Muscle of leg (tissue), 11 donors: ENCODE measurements around the gene MMP15. TPM values are rescaled to one million over a fixed set of nuclear protein-coding genes. Genes with fewer than 3 reads are reported as not detected.

ENCODE experiments used
- DNase-seq: peaks from one replicate; pipeline ENCODE4 v3.0.0; 2013
- H3K27ac ChIP-seq: one replicate; pipeline ENCODE4 v1.5.1; 2013; ENCODE audit warnings: mild to moderate bottlenecking, low read length, control low read depth
- H3K27me3 ChIP-seq: one replicate; pipeline ENCODE4 v1.6.1; 2013; ENCODE audit warnings: low read length; ENCODE audit not compliant: control insufficient read depth, insufficient read depth
- H3K36me3 ChIP-seq: one replicate; pipeline ENCODE4 v1.6.1; 2013; ENCODE audit warnings: low read length; ENCODE audit not compliant: control insufficient read depth, insufficient read depth
- H3K4me1 ChIP-seq: one replicate; pipeline ENCODE4 v1.6.1; 2013; ENCODE audit warnings: low read length; ENCODE audit not compliant: control insufficient read depth, insufficient read depth
- H3K4me3 ChIP-seq: one replicate; pipeline ENCODE4 v1.5.1; 2013; ENCODE audit warnings: low read length, control low read depth
- H3K9me3 ChIP-seq: replicated peaks from 2 replicates; pipeline ENCODE4 v1.6.1; 2013; ENCODE audit warnings: low read depth, low read length; ENCODE audit not compliant: control insufficient read depth
- WGBS: methylation state at CpG from one replicate; pipeline ENCODE4 v1.1.5; 2013; ENCODE audit warnings: missing lambda C conversion rate; ENCODE audit not compliant: insufficient coverage; 5-methylcytosine and 5-hydroxymethylcytosine counted together
- polyA plus RNA-seq, 8 donors: library from polyadenylated mRNA; unstranded; fragments of 120-200 nt; gene quantifications; one replicate each; pipeline versions ENCODE4 v1.2.1 to v1.2.3, GENCODE V29; 2013; ENCODE audit warnings: inconsistent platforms in 1 of 8, low replicate concordance in 1 of 8; ENCODE audit not compliant: insufficient read length in 8 of 8, insufficient read depth in 1 of 8
- total RNA-seq: library from RNA; stranded (reverse); fragments of 120-200 nt; gene quantifications from one replicate; pipeline ENCODE4 v1.2.4, GENCODE V29; 2013

Gene MMP15
- total and polyA plus RNA-seq, 9 donors: 15.0 to 37.1 (median 31.2) TPM

DNA sequence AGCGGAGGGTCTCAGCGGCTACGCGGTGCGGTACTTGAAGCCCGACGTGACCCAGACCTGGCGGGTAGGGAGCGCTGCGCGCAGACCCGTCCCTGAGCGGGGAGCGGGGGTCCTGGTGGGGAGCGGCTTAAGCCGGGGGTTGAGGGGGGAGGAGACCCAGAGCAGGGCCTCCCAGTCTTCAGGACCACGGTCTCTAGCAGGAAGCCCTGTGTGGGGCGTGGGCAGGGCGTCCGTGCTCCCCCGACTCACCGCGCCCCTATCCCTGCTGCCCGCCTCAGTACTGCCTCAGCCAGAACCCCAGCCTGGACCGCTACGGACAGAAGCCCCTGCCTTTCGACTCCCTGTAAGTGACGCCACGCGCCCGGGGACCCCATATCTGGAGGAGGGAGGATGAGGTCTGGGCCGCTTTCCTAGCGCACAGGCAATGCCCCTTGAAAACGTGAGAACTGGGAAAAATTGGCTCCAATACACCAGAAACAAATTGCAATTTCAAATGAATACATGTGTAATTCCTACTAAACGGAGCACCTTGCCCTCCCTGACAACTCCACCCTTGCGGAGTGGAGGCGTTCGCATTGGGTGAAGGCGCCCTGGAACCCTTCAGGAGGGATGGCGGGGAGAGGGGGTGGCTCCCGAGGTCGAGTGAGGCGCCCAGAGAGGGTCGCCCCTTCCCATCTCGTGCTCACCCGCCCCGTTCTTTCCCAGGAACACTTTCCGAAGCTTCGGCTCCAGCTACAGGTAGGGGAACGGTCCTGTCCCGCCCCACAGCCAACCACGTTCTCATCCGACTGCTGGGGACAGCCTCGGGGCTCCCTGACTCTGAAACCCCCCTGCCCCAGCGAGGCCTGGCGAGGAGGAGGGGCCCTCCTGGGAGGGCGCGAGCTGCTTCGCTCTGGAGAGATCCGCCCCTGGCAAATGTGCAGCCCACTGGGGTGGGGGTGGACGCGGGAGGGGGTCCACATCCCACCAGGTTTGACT is 40.1 kb upstream of the MMP15 start:
- H3K27me3 ChIP-seq: peaks cover 43% of the 10 kb centered on the region
- H3K4me3 ChIP-seq: peak overlapping the region; percentile 33
- WGBS: 2% methylated on average over 20 of the region's 62 CpGs
- peaks cover 11% of the 10 kb centered on the region for H3K4me1 ChIP-seq
- no peak overlapping the region for H3K27ac ChIP-seq
- H3K9me3 ChIP-seq: no peaks in the 10 kb centered on the region
- DNase-seq: no peak
- H3K36me3 ChIP-seq: no peaks in the 10 kb centered on the region

DNA sequence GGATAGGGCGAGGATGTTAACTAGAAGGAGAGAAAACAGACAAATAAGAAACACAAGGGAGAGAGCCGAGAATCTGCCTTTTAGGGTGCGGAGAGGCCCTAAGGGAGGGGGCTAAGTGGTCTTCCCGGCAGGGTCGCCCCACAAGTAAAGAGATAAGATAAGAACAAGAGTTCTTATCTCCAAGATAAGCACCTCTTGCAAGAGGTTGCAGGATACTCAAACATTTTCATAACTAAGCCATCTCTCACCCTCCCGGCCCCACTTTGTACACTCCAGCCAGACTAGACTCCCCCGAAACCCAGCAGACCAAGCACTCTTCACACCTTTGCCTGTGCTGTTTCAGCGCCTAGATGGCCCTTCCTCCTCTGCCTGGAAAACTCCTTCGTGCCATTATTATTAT is 39.4 kb upstream of the MMP15 start:
- no peaks in the 10 kb centered on the region for H3K36me3 ChIP-seq
- no peak overlapping the region for H3K27ac ChIP-seq
- no peaks in the 10 kb centered on the region for H3K9me3 ChIP-seq
- DNase-seq: no peak
- peaks cover 11% of the 10 kb centered on the region for H3K4me1 ChIP-seq
- H3K4me3 ChIP-seq: no peak overlapping the region
- 39% methylated on average over 3 of the region's 9 CpGs for WGBS
- H3K27me3 ChIP-seq: peaks cover 43% of the 10 kb centered on the region

DNA sequence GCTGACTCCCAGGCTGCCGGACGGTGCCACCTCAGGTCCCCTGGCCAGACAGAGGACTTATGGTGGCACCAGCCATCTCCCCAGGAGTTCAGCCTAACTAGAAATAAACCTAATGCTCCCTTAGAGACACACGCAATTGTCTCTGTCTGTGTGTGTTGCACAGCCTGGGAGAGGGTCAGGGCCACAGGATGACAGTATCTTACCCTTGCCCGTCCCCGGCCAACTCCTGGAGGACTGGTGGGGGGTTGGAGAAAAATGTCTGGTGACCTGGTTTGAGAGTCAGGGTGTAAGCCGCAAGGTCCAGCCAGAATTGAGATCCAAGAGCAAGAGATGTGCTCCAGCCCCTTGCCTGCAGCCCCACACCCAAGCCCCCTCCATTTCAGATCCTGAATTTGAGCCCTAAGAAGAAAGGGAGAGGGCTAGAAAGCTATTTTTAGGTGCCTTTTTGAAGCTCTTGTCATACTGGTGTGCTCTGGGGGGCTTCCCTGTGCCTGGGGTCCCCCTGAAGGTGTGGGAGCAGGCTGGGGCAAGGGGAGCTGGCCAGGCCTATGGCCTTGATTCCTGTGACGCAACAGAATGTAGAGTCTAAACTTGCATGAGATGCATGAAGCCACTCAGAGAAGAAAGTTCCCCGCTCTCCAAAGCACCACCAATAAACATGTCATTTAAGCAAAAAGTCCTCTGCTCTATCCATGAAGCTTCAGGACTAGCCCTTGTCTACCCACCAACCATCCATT is 37.9 kb upstream of the MMP15 start:
- Histone ChIP-seq H3K4me3 (no peak overlapping the region), H3K27ac (no peak overlapping the region), H3K9me3 (no peaks in the 10 kb centered on the region), H3K36me3 (no peaks in the 10 kb centered on the region), H3K27me3 (peaks cover 43% of the 10 kb centered on the region), H3K4me1 (peaks cover 11% of the 10 kb centered on the region)
- 78% methylated on average over 4 of the region's 8 CpGs for WGBS
- DNase-seq: no peak

DNA sequence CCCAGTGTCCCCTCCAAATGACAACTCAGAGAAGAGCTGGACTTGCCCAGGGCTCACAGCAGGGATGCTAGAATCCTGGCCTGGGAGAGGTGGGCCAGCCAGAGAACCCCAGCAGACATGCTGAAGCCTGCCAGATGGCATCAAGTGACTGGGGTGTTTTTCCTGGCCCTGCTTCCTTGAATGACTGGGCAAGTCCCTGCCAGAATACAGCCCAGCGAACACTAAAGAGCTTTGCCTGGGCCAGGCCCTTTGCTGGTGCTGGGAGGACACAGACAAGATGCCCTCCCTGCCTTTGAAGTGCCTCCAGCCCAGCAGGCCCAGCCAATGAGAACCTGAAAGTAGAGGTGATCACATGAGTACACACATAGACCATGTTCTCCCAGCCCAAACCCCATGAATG is 36.6 kb upstream of the MMP15 start:
- H3K27ac ChIP-seq: no peak overlapping the region

DNA sequence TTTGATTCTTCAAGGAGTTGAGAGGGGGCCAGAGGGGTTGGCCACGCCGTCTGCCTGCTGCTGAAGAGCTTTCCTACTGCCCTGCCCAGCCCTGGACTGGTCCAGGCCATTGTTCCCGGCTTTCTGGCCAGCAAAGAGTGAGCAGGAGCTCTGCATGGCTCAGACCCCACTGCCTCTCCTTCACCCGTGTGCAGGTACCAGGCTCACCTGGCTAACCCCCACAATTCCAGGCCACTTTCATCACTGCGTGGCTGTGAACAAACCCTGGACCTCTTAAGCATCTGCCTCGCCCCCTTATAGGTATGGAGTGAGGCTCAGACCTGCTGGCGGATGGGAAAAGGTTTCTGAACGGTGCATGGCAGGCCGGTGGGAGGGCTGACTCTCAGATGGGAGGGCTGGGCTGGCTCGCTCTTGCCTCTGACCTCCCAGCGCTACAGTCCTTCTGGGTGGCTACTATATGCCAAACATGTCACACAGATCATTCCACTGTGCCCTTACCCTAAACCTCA is 33.9 kb upstream of the MMP15 start:
- Histone ChIP-seq H3K4me3 (no peak overlapping the region), H3K27me3 (peaks cover 13% of the 10 kb centered on the region), H3K4me1 (peaks cover 3% of the 10 kb centered on the region), H3K9me3 (no peaks in the 10 kb centered on the region), H3K36me3 (peaks cover 32% of the 10 kb centered on the region), H3K27ac (no peak overlapping the region)
- DNase-seq: no peak
- WGBS: 78% methylated on average over 9 of the region's 11 CpGs

More for the DNA sequence above, 36.6 kb upstream of the MMP15 start:
- no peak for DNase-seq
- Histone ChIP-seq H3K4me1 (peaks cover 11% of the 10 kb centered on the region), H3K4me3 (no peak overlapping the region), H3K27me3 (peaks cover 39% of the 10 kb centered on the region), H3K9me3 (no peaks in the 10 kb centered on the region), H3K36me3 (peaks cover 8% of the 10 kb centered on the region)
- 25% methylated on average over 1 of the region's 1 CpG for WGBS

DNA sequence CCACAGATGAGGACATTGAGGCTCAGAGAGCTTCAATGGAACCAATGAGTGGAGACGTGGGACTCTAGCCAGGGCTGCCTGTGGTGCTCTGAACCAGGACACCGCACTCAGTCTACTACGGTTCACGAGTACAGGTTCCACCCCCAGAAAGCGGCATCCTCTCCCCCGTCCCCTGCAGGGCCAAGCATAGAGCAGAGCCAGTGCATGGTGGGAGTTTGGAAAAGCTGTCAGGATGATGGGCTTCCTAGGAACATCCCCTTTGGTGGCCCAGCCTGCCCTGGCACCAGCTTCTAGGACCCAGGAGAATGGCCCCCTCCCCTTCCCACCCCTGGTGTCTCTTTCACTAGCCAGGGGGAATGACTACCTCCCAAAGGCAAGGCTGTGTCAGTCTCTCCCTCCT is 33.5 kb upstream of the MMP15 start:
- 78% methylated on average over 3 of the region's 6 CpGs for WGBS

DNA sequence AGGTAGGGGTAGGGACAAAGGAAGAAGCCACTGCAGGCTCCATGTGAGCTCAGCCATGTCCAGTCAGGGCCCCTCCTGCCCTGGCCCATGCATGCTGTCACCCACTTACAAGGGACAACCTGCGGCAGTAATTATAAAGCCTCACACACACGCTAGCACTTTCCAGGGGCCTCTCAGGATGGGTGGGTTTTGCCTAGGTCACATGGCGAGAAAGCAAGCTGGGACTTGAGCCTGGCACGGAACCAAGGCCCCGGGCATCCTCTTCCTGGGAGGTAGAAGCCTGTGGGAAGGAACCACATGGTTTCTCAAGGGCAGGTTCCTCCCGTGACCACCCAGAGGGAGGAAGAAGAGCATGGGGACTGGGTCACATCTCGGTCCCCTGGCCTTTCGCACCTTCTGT is 32.1 kb upstream of the MMP15 start:
- DNase-seq: no peak
- H3K27ac ChIP-seq: no peak overlapping the region
- WGBS: 77% methylated on average over 5 of the region's 8 CpGs
- peaks cover 6% of the 10 kb centered on the region for H3K4me1 ChIP-seq
- H3K4me3 ChIP-seq: no peak overlapping the region
- H3K36me3 ChIP-seq: peaks cover 49% of the 10 kb centered on the region
- no peaks in the 10 kb centered on the region for H3K9me3 ChIP-seq
- H3K27me3 ChIP-seq: no peaks in the 10 kb centered on the region

More for the DNA sequence above, 33.5 kb upstream of the MMP15 start:
- no peaks in the 10 kb centered on the region for H3K9me3 ChIP-seq
- peaks cover 3% of the 10 kb centered on the region for H3K4me1 ChIP-seq
- no peak for DNase-seq
- no peak overlapping the region for H3K27ac ChIP-seq
- peaks cover 8% of the 10 kb centered on the region for H3K27me3 ChIP-seq
- peaks cover 37% of the 10 kb centered on the region for H3K36me3 ChIP-seq
- no peak overlapping the region for H3K4me3 ChIP-seq

DNA sequence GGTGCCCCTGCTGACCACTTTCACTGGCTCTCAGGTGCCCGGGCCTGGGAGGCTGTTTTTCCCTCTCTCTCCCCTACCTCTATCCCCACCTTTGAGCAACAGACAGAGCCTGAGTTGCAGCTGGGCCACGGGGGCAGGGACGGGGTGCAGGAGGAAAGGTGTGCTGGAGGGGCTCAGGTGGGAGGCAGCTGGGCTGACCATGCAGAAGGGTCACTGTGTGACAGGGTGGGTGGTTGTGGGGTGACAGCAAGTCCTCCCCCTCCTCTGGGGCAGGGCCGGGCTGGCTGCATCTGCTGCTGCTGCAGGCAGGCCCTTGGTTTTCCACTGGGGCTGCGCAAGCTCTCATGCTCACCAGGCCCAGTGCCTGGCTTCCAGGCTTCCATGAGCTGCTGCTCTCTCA is 31.7 kb upstream of the MMP15 start:
- H3K27ac ChIP-seq: no peak overlapping the region
- peaks cover 49% of the 10 kb centered on the region for H3K36me3 ChIP-seq
- H3K9me3 ChIP-seq: no peaks in the 10 kb centered on the region
- peaks cover 11% of the 10 kb centered on the region for H3K4me1 ChIP-seq
- no peak overlapping the region for H3K4me3 ChIP-seq
- DNase-seq: no peak
- no CpG with 5 or more reads among the region's 5 CpGs for WGBS
- H3K27me3 ChIP-seq: no peaks in the 10 kb centered on the region

DNA sequence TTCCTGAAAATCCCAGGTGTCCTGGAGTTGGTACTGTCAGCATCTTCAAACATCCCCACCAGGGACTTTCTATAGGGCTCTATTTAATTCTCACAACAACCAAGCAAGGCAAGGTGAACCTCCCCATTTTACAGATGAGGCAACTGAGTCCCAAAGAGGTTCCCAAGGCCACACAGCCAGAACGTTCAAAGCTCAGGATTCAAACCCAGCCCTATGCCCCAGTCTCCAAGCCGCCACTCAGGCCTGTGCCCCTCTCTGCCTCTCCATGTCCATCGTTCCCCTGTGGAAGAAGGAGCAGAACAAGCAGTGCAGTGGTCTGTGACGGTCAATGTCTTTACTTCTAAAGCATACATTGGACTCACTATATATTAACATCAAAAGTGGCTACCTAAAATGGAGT is 31.2 kb upstream of the MMP15 start:
- Histone ChIP-seq H3K27me3 (no peaks in the 10 kb centered on the region), H3K9me3 (no peaks in the 10 kb centered on the region), H3K27ac (no peak overlapping the region), H3K4me3 (no peak overlapping the region), H3K4me1 (peaks cover 15% of the 10 kb centered on the region), H3K36me3 (peaks cover 49% of the 10 kb centered on the region)
- WGBS: 100% methylated on average over 1 of the region's 4 CpGs
- DNase-seq: no peak

DNA sequence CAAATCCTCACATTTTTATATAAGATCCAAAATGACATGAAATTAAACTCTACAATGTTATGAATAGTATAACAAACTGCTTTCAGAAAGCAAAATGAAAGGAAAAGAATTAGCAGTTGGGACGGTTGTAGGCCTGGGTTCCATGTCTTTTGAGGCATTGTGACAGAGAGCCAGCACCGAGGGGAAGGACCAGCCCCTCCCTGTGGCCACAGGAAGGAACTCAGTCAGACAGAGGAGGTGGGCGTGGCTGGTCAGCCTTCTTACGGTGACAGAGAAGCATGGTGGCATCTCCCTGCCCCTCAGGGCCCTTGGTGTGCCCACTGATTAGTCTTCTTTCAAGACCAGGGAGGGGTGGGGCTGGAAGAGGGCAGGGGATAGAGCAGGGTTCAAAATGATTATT is 30.8 kb upstream of the MMP15 start:
- Histone ChIP-seq H3K27ac (no peak overlapping the region), H3K4me3 (no peak overlapping the region), H3K36me3 (peaks cover 49% of the 10 kb centered on the region)

More for the DNA sequence above, 30.8 kb upstream of the MMP15 start:
- Histone ChIP-seq H3K9me3 (no peaks in the 10 kb centered on the region), H3K27me3 (no peaks in the 10 kb centered on the region), H3K4me1 (peaks cover 19% of the 10 kb centered on the region)
- no peak for DNase-seq
- WGBS: 32% methylated on average over 3 of the region's 4 CpGs
